HL-60/S4 (cell line): ENCODE measurements around the gene ATAD3B.

Source experiments
- in situ Hi-C: fragments of 300-500 bp; cut with MboI; formaldehyde crosslinking; loops from 2 replicates; pipeline ENCODE4 v1.14.3; 2022; ENCODE audit warnings: low sequenced_read_pairs

Gene ATAD3B

DNA sequence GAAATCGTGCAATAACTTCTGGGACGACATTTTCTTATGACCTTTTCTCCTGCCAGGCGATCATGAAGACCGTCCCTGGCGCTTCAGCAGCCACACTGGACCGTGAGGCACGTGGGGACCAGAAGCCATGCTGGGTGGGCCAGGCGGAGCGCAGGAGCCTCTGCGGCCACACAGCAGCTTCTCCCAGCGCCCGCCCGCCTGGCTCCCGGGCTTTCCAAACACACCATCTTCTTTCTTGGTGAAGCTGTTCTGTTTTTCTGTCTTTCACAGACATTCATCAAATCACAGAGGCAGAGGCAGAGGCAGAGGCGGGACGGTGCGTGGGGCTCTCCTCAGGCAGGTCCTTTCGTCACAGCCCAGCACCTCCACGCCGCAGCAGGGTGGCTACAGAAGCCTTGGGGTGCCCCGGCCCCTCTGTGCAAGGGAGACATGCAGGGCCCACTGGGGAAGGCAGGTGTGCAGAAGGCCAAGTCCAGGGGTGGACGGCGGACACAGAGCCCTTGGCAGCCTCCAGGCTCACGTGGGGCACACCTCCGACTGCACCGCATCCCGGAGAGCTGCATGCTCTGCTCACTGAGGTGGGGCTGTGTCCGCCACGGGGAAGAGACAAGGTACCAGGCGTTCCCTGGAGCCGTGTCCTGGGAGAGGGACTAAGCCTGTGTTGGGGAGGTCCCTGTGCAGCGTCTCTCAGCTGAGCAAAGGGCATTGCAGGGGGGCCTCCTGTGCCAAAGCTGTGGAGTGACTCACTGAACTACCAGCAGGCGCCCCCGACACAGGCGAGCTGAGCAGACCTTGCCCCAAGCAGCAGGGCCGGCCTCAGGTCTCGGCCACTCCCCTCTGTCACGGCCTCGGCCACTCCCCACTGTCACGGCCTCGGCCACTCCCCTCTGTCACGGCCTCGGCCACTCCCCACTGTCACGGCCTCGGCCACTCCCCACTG lies 71.5 kb downstream of the ATAD3B start:
- in situ Hi-C loops, result no loop called here

DNA sequence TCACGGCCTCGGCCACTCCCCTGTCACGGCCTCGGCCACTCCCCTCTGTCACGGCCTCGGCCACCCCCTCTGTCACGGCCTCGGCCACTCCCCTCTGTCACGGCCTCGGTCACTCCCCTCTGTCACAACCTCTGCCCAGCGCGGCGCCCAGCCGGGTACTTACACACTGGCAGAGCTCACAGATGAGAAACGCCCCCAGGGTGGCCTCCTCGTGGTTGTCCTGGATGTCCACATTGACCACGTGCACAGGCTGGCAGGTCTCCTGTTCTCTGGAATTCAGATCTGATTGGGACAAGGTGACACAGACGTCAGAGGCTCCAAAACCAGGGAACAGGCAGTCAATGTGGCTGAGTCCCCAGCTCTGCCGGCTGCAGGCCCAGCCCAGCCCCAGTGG lies 72.1 kb downstream of the ATAD3B start:
- in situ Hi-C loops, result no loop called here

DNA sequence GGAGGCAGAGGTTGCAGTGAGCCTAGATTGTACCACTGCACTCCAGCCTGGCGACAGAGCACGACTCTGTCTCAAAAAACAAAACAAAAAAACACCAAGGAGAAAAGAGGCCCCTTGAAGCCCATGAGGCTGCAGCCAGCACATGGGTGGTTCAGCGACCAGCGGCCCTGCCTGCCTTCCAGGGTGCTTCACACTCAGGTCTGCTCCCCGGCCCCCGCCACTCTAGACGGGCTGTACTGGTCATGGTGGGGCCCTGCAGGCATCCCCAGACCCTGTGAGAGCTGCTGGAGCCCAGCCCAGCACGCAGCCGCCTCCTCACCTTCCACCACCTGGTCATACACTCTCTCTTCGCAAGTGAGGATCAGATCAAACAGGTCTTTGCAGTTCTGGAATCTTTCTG lies 73.0 kb downstream of the ATAD3B start:
- in situ Hi-C loops, result no loop called here
